Cerebellar cortex (tissue), 1 donor: ENCODE measurements around the gene TMEM182.

ENCODE experiments used
- DNase-seq: peaks from one replicate; pipeline ENCODE4 v3.0.0-alpha.2; 2015; ENCODE audit warnings: low spot score

TMEM182 gene

DNA sequence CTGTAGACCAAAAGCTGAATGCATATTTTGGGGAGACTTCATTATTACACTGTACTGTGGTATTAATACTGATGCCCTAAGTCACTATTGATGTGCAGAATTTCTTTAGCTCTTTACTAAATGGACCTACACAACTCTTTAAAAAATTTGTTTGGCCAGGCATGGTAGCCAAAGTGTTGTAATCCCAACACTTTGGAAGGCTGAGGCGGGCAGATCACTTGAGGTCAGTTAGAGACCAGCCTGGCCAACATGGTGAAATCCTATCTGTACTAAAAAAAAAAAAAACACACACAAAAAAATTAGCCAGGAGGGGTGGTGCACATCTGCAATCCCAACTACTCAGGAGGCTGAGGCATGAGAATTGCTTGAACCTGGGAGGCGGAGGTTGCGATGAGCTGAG, 6.4 kb downstream of the TMEM182 start:
- DNase-seq: no peak

DNA sequence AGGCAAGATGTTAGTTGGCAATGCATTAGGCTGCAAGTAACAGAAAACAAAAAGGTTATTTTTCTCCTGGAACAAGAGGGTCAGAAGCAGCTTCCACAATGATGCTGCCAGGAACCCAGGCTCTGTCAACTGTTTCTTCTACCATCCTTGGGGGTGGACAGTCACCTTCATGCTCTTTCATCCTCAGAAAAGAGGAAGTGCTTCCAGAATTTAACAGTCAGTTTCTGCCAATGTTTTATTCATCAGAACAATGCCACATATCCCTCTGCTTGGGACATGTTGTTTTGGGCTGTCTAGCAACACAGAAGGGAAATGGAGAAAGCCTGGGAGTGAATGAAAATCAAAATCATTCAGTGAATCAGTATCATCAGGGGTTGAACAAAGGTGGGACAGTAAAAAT, 7.1 kb downstream of the TMEM182 start:
- DNase-seq: no peak

DNA sequence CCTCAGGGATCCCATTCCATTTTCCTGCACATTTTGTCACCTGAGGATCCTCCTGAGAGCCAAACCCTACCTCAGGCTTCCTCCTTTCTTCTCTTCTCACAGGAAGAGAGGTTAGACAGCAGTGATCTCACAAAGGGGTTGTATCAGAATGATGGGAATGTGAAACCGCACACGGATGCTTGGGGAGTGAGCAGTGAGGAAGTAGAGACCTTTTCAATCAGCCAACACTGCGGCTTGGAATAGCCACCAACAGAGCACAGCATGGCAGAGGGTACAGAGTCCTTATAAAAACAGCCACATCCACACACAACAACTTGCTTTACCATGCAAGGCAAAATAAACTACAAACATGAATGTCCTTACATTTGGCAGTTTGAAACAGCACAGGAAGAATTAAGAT, 8.7 kb downstream of the TMEM182 start:
- no peak for DNase-seq

DNA sequence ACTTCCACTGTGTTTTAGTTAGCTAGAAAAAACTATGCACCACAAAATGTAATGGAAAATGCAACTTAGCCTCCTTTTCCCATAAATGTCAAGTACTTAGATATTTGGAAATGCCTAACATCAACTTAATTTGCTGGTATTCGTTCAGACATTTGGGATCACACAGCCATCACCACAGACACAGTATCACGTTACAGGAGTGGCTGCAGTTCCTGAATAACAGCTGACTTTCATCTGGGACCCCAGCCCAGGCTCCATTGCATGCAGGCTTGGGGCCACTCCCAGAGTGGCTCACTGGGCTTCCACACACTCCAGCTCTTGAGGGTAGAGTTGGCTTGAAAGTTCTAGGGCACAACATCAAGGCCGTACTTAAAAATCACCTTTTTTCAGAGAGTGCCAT, 9.3 kb downstream of the TMEM182 start:
- no peak for DNase-seq

DNA sequence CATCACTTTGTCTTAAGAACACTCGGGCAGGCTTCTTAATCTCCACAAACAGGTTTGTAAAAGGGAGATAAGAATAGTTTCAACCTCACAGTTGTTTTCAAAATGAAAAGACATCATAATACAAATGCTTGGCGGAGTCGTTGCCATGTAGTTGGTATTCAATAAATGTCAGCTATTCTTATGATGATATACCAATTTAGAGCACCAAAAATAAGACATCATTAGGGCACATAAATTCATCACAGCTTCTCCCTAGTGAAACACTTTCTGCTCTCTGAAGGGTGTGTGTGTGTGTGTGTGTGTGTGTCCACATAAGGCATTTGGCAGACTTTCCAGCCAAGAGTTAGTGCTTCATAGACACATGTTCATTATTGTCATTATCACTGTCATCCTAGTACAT, 10.8 kb downstream of the TMEM182 start:
- DNase-seq: no peak

DNA sequence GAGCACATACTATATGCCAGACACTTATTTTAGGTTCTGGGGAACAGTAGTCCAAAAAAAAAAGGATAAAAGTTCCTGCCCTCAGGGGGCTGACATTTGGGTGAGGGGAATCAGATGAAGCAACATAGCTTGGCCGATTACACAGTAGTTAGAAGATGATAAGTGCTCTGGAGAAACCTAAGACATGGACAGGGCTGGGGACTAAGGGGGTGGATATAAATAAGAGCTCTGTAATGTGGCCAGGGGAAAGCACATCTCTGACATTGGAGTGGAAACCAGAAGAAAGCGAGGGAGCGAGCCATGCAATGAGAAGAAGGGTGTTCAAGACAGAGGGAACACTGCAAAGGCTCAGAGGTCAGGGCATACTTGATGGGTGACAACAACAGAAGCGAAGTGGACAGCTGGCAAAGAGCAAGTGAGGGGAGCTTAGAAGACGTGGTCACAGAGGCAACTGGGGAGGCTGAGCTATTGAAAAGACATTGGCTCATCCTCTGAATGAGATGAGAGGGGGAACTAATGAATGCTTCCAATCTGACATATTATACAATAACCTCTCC, 11.4 kb downstream of the TMEM182 start:
- no peak for DNase-seq

DNA sequence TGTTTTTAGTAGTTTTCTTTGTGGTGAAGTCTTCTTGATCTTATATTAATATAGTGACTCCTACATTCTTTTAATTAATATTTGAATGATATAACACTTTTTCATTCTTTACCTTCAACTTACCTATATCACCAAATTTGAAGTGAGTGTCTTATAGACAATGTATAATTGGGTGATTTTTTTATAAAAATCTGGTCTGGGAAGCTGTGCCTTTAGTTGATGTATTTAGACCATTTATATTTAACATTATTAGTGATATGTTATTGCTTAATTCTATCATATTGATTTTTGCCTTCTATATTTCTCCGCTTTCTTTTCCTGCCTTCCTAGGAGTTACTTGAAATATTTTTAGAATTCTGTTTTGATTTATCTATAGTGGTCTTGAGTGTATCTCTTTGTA, 16.4 kb downstream of the TMEM182 start:
- DNase-seq: no peak

DNA sequence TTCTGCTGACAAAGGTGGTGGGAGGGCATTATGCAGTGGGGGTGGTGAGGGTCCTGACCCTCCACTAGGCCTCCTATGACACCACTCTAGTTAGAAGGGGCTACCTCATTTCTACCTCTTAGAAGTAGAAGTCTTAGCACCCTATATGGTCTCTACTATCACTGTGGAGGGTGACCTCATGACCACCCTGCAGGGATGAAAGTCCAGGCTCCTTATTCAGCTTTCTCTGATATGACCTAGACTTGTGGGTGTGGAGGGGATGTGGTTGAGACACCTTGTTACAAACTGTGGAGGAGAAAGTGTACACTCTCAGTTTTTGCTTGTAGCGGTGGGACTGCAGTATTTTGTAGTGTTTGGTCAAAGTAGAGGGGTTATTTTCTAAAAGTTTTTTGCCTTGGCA, 18.6 kb downstream of the TMEM182 start:
- DNase-seq: no peak

DNA sequence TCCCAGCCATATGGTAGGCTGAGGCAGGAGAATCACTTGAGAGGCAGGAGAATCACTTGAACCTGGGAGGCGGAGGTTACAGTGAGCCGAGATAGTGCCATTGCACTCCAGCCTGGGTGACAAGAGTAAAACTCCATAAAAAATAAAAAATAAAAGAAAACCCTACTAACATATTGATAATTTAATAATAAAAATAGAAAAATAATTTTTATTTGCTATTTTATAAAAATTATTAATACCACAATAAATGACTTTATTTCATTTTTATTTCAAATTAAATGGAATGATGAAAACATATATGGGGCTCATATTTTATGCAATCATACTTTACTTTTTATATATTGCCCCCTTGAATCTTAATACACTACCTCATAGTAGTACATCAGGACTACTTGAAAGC, 20.4 kb downstream of the TMEM182 start:
- DNase-seq: no peak

DNA sequence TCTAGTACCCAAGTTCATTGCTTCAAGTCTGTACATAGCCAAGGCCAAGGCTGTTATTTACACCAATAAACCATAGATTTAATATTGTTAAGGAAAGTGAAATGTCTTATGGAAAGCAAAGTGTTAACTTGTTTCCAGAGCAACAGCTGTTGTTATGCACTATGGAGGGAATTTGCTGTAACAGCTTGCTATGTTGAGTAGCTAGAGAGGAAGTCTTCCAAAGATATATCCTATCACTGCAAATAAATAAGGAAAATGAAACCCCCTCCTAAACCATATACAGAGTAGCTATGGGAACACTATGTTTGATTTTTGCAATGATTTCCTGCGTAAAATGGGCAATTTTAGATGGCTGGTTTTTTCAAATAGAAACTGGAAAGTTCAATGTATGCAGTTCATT, 21.1 kb downstream of the TMEM182 start:
- DNase-seq: no peak

DNA sequence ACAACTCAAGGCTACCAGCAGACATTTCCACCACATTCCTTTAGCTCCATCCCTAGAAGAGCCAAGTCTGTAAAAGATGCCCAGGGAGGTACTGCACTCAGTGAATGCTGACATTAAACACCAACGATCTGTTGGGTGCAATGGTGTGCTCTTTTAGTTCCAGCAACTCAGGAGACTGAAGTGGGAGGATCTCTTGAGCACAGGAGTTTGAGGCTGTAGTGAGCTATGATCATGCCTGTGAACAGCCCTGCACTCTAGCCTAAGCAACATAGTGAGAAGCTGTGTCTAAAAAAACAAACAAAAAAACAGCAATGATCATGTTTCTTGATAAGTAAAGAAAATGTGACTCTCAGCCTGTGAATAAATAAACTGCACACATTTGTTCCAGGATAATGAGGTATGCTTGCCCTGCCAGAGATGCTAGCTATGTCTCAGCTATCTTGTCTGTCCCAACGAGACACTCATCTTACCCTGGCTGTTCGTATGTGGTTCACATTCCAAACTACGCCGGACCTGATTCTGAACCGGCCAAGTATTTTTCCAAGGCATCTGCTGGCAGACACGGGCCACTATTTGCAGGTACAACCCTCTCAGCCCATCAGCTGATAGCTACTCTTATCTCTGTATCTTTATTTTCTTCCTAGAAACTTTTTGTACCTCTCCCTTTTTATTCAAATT, 21.8 kb downstream of the TMEM182 start:
- DNase-seq: peak; percentile 62

DNA sequence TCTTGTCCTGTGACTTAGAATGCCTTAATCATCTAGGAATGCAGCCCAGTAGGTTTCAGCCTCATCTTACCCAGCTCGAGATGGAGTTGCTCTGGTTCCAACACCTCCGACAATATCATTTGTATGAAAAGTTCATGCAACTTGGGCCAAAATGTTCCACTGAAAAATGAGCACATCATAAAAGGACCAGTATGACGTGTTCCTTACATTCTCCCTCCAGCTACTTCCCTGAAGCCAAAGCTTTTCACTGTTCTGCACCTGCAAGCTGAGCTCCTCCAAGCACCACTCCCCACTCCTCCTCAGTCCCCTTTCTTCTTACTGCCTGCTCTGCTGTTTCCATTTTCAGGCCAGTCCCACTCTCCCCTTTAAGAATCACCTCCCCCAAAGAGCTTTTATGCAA, 23.1 kb downstream of the TMEM182 start:
- no peak for DNase-seq

DNA sequence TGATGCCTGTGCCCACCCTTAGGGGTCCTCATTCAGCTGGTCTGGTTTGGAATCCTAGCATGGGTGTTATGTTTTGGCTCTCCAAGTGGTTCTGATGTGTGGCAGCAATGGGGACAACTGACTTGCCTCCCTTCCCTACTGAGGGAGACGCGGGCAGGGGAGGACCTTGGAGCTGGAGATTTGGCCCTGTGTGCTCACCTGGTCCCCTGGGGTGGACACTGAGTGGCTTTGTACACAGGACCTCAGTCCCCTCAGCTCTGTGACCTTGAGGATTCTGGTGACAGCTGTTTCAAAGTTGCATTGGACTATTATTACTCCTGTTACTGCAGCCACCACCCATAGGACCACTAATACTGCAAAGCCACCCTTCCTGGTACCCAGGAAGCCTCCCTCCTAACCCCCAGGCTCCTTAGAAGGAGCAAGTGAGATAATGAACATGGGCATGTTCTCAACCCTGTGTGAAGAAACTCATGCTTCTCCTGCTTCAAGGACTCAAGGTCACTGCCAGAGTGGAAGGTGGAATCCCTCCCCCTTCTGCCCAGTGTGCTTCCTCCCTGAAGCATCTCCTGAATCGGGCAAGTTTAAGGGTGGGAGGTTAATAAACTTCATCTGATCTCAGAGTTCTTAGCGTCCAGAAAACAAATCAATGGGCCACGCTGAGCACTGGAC, 26.5 kb downstream of the TMEM182 start:
- DNase-seq: no peak

DNA sequence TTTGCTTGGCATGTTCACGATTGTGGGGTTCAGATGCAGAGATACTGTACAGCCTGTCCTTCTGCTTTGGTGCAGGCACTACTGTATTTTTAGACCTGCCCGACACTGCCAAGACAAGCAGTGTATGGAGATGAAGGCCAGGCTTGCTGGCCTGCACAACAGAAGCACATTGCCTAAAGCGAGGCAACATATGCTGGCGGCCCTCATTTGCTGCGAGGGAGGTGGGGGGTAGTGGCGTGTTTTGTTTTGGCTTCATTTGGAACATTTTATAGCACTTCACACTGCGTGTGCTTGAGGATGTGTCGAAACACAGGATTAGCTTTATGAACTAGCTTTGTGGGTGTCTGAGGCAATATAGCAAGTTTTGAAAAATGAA, 27.0 kb downstream of the TMEM182 start:
- DNase-seq: peak; percentile 97

DNA sequence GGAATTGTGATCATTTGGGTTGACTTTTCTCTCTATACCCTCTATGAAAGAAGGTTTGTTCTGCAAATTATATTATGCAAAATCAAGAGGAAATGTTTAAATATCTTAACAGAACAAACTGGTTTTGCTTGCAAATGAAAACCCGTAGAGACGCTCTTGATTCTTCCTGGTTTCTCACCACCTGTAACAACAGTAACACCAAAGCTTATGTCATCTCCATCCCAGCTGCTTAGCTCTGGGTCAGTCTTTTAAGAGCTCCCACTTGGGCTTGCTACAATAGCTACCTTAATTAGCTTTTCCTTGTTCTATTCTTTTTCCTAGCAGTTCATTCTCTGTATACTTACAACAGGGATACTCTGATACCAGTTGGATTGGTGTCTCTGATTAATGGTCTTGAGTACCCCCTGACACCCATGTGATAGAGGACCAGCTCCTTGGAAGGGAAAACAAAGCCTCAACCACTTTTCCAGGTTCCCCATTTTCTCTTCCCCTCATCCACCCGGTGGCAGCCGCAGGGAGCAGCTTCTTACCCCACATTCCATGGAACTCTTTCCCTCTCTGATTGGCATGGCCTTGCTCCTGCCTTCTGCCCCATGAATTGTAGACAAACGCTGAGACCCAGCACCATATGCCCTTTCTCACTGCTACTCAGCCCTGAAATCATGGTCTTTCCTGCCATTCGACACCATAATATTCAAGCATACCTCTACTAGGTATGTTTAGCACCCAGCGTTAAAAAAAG, 27.7 kb downstream of the TMEM182 start:
- DNase-seq: peak; percentile 55

DNA sequence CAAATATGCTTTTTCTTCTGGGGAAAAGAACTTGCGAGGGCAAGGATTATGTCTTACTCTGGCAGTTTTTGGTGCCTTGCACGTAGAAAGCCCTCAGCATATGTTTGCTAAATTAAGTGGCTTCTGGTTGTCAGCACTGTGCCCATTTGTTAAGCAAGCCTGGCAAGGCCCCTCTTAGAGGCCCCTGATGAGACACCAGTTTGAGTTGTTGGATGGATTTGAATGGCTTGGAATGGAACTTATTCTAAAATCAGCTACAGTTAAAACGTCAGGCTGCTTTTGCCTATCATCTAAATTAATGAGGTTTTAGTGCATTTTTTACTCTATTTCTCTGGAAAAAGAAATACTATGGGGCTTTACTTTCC, 28.2 kb downstream of the TMEM182 start:
- peak; percentile 79 for DNase-seq

DNA sequence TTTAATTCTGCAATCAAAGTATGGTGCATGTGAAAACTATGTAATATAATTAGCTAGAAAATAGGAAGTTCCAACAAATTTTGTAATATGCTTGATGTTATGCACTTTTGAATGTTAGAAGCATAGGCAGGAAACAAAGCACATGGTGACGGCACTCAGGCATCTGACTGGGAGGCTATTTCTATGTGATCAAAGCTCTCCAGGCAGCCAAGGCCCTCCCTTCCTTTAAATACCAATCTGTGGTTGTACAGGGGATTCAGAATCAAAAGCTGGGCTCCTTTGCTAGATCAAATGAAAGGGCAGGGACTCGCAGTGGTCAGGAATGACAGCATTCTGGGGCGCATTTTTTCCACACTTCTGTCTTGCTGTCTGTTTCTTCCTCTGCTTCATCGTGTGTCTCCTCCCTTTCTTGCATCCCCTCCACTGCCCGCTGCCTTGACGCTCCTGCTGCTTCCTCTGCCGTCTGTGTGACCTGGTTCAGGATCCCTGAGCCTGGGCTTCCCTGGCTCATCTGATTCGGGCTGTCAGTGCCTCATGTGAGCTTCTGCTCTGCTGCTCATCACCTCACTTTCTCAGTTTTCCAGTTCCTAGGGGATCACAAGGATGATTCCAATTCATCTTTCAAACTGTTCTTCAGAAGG, 30.9 kb downstream of the TMEM182 start:
- peak; percentile 68 for DNase-seq

DNA sequence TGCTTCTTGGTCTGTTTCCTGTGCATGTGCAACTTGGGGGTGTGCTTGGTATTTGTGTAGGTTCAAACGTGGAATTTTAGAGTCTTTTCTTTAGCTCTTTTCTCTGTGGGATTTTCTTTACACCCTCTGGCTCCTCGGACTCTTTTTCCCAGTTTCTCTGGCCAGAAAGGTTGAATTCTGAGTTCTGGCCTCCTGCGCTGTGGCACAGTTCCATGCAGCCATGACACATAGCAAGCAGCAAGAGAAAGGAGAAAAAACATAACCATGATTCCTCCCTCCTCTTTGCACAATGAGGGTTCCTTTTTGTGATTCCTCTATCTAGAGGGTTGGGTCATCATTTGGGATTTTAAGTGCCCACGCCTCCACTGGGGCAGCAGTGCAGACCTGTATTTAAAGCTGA, 33.8 kb downstream of the TMEM182 start:
- DNase-seq: peak; percentile 79

DNA sequence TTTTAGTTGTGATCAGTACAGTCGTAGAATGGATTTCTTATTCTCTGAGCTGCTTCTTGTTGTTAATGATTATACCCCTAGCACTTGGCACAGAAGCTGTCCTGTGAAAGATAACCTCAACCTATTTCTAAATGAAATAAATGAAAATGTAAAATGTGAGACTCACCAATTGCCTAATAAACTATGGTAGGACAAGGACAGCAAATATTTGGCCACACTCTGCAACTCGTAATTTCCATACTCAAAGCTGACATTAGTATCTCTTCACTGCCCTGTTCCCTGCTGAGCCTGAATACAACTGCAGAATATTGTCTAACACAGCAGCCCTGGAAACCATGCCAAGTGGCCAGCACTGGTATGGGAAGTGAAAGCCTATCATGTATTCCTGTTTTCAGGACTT, 34.5 kb downstream of the TMEM182 start:
- DNase-seq: peak; percentile 69

DNA sequence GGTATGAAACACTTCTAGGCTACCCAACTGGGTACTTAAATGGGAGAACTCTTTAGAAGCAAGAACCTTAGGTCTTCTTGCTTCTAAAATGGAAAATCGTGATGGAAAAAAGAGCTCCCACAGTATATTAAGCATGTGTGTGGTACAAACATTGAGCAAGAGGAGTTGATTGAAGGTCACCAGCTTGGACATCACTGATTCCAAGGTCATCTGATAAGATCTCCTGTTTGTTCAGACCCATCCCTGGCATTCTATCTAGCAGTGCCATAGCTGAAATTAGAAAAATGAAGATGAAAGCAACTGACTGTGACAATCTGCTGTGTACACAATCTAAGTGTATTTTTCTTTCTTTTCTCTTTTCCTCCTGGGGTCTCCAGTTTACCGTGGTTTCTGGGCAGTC, 35.7 kb downstream of the TMEM182 start:
- no peak for DNase-seq

DNA sequence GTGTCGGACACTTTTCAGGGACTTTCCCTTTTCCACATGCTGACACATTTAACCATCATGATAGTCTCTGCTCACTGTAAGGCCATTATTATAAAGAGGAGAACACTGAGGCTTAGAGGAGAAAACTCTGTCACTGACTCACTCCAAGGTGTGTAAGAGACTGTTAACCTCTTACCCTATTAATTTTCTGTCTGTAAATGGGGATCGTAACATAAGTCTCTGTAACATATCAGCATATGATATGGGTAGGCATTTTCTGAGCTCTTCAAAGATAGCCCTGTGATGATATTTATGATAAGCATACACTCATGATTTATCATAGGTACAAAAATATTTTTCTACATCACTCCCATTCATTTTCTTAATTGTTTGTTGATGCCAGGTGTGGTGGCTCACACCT, 36.4 kb downstream of the TMEM182 start:
- no peak for DNase-seq

DNA sequence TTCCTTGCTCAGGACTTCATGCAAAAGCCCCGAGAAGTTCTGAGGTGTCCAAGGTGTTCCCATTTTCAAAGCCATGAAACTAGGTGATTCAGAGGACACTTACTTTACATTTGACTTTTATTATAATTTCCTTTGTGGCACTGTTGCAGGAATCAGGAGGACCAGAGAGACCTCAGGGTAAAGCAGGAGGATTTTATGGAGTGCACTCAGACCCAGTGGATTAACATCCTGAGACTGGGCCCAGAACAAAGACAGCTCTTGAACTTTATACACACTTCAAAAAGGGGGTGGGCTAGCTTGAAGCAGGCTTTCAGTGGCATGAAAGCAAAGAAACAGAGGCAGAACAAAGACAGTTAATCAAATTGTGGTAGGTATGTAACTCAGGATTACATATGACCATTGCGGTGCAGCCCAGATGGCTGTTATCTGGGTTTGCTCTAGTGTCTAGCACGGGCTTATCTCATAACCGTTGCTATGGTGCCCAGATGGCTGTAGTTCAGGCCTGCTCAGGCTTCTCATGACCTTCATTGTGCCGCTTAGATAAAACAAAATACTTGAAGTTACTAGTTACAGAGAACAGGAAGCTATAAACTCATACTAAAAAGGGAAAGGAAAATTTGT, 39.4 kb downstream of the TMEM182 start:
- DNase-seq: no peak
